ENCODE data around the gene INPP5E.

DNA sequence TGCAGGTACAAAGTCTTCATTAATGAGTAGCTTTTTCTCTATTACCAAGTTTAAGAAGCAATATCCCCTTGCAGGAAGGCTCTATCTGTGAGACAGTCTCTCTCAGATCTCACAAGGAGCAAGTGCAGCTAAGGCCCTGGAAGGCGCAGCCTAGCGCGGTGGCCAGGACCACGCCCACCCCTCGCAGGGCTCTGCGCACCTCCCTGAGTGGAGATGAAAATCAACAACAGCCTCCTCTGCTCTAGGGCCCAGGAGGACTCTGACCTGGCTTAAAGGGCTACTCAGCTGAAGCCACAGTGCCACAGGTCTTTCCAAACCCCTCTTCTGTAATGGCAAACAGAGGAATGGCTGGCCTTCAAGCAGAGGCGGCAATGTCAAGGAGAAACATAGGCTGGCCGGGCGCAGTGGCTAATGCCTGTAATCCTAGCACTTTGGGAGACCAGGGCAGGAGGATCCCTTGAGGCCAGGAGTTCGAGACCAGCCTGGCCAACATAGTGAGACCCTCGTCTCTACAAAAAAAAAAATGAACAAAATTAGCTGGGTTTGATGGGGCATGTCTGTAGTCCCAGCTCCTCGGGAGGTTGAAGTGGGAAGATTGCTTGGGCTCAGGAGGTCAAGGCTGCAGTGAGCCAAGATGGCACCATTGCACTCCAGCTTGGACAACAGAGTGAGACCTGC, 31.3 kb upstream of the INPP5E start:
- TF ChIP-seq, protein P1, sequence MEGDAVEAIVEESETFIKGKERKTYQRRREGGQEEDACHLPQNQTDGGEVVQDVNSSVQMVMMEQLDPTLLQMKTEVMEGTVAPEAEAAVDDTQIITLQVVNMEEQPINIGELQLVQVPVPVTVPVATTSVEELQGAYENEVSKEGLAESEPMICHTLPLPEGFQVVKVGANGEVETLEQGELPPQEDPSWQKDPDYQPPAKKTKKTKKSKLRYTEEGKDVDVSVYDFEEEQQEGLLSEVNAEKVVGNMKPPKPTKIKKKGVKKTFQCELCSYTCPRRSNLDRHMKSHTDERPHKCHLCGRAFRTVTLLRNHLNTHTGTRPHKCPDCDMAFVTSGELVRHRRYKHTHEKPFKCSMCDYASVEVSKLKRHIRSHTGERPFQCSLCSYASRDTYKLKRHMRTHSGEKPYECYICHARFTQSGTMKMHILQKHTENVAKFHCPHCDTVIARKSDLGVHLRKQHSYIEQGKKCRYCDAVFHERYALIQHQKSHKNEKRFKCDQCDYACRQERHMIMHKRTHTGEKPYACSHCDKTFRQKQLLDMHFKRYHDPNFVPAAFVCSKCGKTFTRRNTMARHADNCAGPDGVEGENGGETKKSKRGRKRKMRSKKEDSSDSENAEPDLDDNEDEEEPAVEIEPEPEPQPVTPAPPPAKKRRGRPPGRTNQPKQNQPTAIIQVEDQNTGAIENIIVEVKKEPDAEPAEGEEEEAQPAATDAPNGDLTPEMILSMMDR (IDR thresholded peaks at IDR 0.05; ENCODE audit: poor library complexity): no peak
- TF ChIP-seq EZH2 (IDR thresholded peaks at IDR 0.05; ENCODE audit: borderline replicate concordance) (no peak), EZH2phosphoT487 (IDR thresholded peaks at IDR 0.05; ENCODE audit: low read depth, severe bottlenecking, unreplicated experiment) (no peak)
